Glomerular visceral epithelial cell (primary cell): ENCODE results near the gene LSG1.
"Not testable (repeated sequence)": the region's sequence is repeated elsewhere in the genome, so short reads cannot be mapped to it uniquely, and the experiment has no call there.

ENCODE experiments used
- DNase-seq: peaks from one replicate; pipeline ENCODE4 v3.0.0-alpha.2; 2016; ENCODE audit errors: extremely low spot score

The LSG1 gene

DNA sequence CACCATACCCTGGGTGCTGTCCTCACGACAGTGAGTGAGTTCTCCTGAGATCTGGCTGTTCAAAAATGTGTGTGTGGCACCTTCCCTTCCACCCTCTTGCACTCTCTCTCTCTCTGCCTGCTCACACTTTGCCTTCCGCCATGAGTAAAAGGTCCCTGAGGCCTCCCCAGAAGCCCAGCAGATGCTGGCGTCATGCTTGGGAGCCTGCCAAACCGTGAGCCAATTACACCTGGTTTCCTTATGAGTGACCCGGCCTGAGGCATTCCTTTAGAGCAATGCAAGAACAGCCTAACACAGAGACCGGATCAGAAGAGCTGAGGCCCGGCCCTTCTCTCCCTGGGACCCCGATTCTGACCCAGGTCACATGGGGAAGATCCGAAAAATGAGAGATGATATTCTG lies 54.2 kb downstream of the LSG1 start:
- peak; percentile 28 for DNase-seq

DNA sequence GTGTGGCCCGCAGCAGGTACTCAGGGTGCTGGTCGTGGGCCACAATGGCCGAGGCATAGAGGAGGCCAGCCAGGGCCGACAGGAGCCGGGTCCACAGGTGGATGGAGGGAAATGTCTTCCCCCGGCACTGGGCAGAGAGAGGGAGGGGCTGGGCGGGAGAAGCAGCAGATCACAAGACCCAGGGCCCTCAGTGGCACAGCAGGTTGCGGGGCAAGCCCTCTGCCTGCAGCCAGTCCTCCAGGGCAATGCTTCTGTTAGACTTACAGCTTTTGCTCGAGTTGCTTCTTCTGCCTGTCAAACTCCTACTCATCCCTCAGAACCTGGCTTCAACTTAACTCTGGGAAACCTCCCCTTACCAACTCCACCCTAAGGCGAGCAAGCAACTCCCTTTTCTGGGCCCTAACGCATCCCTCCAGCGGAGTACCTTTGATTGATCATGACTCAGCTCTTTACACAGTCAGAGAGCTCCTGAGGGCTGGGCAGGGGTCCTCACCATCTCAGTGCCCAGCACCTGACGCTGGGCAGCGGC lies 54.8 kb downstream of the LSG1 start:
- no peak for DNase-seq

DNA sequence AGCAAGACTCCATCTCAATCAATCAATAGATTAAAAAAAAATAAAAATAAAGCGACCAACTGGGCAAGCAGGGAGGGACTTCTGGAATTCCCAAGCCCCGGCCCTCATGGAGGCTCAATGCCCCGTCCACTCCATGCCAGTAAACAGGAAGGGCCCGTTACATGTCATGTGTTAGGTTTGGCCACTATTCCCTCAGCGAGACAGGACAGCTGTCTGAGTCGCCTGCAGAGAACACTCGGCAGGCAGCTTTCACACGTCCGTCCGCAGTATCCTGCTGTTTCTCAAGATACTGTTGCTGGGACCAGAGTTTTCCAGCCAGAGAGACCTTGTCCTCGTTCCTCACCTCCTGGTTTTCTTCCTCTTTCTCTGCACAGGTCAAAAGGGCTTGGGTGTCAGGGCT lies 56.8 kb downstream of the LSG1 start:
- DNase-seq: no peak

DNA sequence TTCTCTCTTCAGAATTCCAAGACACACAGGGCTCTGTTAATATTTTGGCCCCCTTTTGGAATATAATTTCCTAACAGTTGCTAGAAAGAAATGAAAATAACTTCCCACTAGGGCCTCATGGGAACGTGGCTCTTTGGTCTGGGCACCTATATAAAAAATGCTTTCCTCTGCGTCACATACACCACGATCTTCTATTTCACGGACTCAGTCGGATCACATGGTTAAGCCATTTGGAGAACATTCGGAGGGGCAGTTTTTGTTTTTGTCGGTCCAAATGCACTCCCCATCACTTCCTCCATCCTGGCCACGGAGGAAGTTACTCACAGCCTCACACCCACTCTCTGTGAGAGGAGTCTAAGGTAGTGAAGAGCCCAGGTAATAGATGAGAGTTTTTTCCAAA lies 59.8 kb downstream of the LSG1 start:
- DNase-seq: no peak

DNA sequence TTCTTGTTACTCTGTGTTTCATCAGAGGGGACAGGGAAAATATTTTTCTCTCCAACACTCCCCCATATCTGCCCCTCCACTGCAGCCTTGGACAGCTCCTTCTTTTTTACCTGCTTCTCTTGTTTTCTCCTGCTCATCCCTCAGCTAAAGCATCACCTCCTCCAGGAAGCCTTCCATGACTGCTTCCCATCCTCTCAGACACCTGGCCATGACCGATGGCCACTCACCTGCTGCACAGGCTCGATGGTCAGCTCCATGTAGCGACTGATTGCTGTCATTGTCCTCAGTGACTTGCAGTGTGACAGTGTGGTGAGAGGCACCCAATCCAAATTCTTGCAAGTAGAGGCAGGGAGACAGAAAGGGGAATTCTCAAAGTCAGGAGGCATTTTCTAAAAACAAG lies 61.3 kb downstream of the LSG1 start:
- no peak for DNase-seq

DNA sequence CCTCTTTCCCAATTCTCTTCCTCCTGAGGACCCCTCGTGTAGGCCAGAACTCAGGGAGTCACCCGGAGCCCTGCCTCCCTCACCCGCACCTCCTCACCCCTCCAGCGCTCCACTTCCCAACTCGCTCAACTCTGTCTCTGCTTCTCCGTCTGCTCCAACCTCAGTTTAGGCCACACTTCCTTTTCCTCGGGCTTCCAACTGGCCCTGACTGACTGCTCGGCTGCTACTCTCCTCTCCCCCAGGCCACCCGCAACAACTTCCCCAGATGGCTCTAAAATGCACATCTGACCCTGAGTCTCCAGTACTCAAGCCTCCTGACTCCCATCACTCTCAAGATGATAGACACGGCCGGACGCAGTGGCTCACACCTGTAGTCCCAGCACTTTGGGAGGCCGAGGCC lies 62.4 kb downstream of the LSG1 start:
- DNase-seq: no peak

DNA sequence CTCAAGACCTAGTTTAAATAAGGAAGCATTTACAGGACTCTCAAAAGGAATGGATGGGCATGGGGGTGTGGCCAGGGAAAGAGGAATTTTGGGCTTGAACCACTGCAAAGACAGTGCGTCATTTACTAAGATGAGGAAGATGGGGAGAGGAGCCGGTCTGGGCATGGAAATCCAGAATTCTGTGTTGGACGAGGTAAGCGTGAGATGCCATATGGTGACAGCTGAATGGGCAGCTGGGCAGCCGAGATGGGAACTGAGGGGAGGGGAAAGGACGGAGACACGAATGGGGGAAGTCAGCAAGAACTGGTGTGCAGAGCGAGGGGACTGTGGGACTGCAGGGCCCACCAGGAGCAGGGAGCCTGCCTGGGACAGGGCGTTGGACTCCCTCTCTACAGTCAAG lies 63.0 kb downstream of the LSG1 start:
- no peak for DNase-seq

DNA sequence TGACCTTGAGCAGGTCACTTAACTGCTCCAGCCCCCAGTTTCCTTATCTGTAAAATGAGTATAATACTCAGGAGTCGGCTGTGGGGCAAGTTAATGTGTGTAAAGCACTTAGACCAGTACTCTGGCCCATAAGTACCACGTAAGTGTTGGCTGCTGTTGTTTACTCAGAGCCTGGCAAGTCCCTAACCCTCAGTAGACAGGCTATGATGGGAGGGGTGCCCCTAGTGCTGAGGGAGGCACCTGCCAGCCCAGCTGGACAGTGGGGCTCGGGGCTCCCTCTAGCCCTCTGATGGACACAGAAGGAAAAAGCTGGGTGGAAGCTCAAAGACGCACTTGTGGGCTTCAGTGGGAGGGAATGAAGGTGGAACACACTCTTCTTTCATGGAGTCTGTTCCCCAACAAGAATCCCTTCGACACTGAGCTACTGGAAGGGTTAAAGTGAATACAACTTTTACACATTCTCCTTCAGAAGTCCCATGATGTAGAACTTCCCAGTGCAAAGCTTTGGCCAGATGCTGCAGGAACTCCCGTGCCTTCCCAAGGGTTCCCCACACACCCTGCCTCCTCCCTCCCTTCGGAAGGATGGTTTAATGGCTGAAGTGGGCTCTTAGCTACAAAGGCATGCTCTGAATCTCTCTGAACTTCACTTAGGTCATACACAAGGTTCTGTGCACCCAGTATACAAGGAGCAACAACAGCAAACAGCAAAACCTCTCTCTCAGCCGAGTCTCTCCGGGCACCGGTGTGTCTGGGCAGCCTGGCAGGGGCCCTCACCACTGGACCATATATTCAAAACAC lies 64.2 kb downstream of the LSG1 start:
- no peak for DNase-seq

DNA sequence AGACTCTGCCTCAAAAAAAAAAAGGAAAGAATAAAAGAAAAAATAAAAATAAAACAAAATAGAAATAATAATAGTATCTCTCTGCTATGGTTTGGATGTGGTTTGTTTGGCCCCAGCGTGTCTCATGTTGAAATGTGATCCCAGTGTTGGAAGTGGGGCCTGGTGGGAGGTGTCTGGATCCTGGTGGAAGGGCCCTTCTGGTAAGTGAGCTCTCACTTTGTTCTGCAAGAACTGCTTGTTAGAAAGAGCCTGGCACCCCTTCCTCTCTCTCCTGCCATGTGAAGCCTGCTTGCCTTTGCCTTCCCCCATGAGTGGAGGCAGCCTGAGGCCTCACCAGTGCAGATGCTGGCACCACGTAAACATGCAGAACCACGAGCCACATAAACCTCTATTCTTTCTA lies 65.0 kb downstream of the LSG1 start:
- DNase-seq: no peak

DNA sequence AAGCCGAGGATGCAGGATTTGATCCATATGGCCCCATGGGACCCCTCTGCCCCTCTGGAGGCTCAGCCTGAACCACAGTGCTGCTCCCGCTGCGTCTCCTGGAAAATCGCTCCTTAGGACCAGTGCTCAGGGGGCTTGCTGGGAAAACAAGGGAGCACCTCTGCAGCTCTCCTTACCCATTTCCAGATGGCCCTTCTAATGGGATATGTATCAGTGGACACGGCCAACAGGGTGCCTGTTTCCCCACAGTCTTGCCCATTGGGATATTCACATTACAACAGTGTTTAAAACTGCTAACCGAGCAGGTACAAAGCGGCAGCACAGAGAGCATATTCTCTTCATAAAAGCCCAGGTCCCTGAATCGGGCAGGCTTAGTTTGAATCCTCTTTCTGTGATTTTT lies 65.8 kb downstream of the LSG1 start:
- DNase-seq: no peak

DNA sequence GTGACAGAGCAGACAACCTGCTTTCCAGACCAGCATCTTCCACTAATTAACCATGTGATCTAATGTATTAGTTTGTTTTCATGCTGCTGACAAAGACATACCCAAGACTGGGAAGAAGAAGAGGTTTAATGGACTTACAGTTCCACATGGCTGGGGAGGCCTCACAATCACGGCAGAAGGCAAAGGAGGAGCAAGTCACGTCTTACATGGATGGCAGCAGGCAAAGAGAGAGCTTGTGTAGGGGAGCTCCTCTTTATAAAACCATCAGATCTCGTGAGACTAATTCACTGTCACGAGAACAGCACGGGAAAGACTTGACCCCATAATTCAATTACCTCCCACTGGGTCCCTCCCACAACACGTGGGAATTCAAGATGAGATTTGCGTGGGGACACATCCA lies 66.7 kb downstream of the LSG1 start:
- DNase-seq: not testable (repeated sequence)

DNA sequence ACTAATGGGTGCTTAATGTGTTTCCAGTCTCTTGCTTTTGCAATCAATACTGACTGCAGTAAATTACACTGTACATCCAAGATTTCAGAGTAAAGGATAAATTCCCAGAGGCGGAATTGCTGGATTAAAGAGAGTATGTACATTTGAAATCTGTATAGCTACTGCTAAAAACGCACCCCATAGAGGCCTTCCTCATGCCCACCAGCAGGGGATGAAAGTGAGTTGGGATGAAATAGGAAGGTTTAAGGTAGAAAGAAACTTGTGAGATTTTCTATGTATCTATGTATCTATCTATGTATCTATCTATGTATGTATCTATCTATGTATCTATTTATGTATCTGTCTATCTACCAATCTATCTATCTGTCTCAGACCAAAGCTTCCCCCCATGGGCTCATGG lies 67.2 kb downstream of the LSG1 start:
- no peak for DNase-seq

DNA sequence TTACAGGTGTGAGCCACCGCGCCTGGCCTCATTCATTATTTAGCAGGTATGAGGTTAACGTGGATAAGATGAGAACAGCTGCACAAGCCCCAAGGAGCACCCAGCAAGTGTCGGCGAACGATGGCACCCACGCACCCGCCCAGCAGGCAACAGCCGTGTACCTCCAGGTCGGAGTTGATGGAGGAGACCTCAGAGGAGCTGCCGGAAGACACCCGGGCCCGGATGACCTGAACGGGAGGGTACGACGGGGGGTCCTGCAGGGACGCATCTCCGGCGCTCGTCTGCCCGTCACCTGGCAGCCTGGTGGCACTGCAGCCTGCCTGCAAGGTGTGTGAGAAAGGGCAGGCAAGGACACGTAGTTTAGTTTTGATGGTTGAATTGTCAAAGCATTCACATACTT lies 67.9 kb downstream of the LSG1 start:
- no peak for DNase-seq

DNA sequence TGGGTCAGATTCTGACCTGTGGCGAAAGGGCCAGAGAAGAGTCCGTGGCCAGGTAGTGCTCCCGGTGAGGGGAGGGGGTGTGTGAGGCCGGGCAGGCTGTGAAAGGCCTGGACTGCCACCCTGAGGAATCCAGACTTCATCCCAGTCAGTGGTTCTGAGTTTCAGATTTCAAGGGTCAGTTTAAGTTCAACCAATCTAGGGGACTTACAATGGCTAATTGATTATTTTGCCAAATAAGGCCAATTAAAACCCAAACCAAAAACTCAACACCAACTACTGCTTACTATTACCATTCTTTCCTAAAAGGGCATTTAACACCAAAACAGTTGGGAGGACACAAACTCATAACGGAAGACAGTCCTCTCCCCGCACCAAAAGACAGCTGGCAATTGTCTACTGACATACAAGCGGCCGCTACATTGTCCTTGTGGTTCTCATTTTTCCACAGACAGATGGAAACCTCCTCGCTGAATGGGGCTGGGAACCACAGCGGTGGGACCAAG lies 69.3 kb downstream of the LSG1 start:
- no peak for DNase-seq

DNA sequence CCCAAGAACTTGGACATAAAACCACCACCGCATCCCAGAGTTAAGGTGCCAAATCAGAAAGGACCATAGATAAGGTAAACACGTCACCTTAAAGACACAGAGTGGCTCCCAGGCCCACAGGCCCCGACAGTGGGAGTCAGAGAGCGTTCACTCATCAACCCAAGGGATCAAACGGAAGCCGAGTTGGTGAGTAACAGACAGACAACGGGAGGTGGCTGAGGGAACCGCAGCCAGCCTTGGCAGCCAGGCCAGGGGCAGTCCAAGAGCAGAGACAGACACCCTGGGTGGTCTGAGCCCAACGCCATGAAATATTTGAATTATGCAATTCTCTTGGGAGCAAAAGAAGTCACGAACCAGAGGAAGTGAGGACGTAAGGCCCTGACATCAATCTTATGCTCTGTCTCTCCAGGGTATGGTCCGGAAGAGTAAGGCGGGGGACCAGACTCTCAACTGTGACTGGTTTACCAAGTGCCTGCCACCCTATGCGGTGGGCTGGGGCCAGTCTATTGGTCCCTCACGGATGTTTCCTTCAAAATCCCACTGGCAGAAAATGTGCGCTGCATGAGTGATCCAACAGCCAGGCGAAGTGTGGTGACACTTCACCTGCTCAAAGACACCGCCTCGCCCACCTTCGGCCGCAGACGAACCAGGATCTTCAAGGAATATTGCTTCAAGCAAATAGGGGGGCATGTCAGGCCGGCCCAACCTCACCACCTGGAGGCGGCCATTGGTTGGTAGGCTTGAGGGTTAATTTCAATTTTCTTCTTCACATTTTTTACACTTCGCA lies 73.0 kb downstream of the LSG1 start:
- peak; percentile 99 for DNase-seq

DNA sequence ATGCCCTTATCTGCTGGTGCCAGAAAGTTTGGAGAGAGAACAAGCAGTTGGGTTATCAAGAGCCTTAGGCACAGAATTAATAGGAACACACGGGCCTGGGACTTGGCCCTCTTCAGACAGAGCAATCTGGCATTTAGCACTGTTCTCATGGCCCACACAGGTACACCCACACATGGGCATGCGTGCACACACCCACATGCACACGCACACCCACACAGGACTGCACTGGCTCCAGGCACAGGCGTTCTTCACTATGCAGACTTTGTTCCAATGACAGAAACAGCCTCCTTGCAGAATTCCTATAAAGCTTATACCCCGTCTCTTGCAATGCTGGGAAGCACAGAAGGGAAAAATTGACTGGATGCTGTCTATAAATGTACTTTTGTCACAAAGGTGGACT lies 75.1 kb downstream of the LSG1 start:
- no peak for DNase-seq

DNA sequence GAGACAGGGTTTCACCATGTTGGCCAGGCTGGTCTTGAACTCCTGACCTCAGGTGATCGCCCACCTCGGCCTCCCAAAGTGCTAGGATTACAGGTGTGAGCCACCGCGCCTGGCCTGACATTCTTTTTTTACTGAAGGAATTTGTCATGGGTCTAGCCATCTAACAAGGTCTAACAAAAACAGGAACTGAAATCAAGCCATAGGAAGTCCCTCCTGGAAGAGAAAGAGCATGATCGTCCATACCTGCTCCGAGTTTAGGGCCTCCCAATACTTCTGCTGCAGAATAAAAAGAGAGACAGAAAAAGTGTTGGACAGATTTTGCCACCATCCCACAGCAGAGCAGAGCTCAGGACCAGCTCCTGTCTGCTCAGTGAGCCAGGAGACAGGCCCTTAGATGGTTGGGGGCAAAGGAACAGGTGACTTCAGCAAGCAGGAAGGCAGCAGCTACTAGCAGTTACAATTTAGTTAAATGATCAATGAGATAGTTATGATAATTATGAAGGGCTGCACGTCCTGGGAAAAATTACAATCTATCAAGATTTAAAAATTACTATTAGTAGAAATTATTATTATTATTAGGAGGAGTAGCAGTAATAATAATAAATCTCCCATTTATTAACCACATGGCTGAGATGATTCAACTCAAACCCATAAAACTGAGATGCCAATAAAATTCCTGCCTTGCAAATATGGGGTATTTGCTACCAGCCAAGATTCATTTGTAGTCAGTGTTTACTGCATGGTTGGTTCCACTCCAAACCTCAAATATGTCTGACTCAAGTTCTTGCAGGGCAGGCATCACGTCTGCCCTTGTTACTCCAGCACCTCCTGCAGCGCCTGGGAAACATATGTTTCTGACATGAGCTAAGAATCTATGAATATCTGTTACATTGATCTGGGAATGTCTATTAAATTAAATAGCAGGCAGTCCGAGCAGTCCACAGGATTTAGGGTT lies 78.9 kb downstream of the LSG1 start:
- DNase-seq: peak; percentile 97
